NK-92 treated with Interleukin-12 subunit alpha and Interleukin-12 subunit beta, amount 100 ng/mL, for 24 hours (cell line): ENCODE results near the gene NCR3LG1.

Experiments
- DNase-seq: peaks from one replicate; lab custom pipeline; 2025; lab: John Stamatoyannopoulos, UW

NCR3LG1 gene

GRCh38 chr11:17371614-17372013 lies 20.0 kb downstream of the NCR3LG1 start:
- DNase-seq, result no peak

- DNase-seq, result no peak
Measured at GRCh38 chr11:17375547-17375946, 23.9 kb downstream of the NCR3LG1 start.

- DNase-seq, result no peak
Measured at GRCh38 chr11:17376493-17376892, 24.9 kb downstream of the NCR3LG1 start.

GRCh38 chr11:17378655-17379054 lies 27.1 kb downstream of the NCR3LG1 start:
- no peak for DNase-seq

GRCh38 chr11:17379383-17380180 lies 28.0 kb downstream of the NCR3LG1 start:
- no peak for DNase-seq

GRCh38 chr11:17381156-17381555 lies 29.6 kb downstream of the NCR3LG1 start:
- no peak for DNase-seq

- no peak for DNase-seq
Measured at GRCh38 chr11:17382046-17382728, 30.6 kb downstream of the NCR3LG1 start.

- DNase-seq, result no peak
Measured at GRCh38 chr11:17383461-17383860, 31.9 kb downstream of the NCR3LG1 start.

- peak; percentile 40 for DNase-seq
Measured at GRCh38 chr11:17384002-17384511, 32.5 kb downstream of the NCR3LG1 start.

- no peak for DNase-seq
Measured at GRCh38 chr11:17385492-17385891, 33.9 kb downstream of the NCR3LG1 start.

- DNase-seq, result no peak
Measured at GRCh38 chr11:17385926-17386325, 34.3 kb downstream of the NCR3LG1 start.

- no peak for DNase-seq
Measured at GRCh38 chr11:17386331-17387084, 34.9 kb downstream of the NCR3LG1 start.

- DNase-seq, result no peak
Measured at GRCh38 chr11:17387254-17387653, 35.7 kb downstream of the NCR3LG1 start.

GRCh38 chr11:17387811-17388210 lies 36.2 kb downstream of the NCR3LG1 start:
- no peak for DNase-seq

- no peak for DNase-seq
Measured at GRCh38 chr11:17388609-17389210, 37.1 kb downstream of the NCR3LG1 start, which contains the start of gene KCNJ11. KCNJ11 (minus strand) TSS chr11:17388659; CDS start chr11:17388091, 568 bp downstream.

- DNase-seq, result peak; percentile 33
Measured at GRCh38 chr11:17389211-17389956, 37.8 kb downstream of the NCR3LG1 start.

GRCh38 chr11:17389957-17390649 lies 38.5 kb downstream of the NCR3LG1 start:
- DNase-seq, result no peak

GRCh38 chr11:17391493-17392355 lies 40.1 kb downstream of the NCR3LG1 start:
- no peak for DNase-seq

- no peak for DNase-seq
Measured at GRCh38 chr11:17392872-17393271, 41.3 kb downstream of the NCR3LG1 start.

GRCh38 chr11:17393472-17393871 lies 41.9 kb downstream of the NCR3LG1 start:
- no peak for DNase-seq
